ENCODE results near the gene ZNF576. TPM values are rescaled to one million over a fixed set of nuclear protein-coding genes. Genes with fewer than 3 reads are reported as not detected.

Gene ZNF576
- total and polyA plus RNA-seq, 2 donors (not counting 3 experiments of a cell fraction or from before 2014, with no cell fraction given): 19.5 to 27.7 TPM

DNA sequence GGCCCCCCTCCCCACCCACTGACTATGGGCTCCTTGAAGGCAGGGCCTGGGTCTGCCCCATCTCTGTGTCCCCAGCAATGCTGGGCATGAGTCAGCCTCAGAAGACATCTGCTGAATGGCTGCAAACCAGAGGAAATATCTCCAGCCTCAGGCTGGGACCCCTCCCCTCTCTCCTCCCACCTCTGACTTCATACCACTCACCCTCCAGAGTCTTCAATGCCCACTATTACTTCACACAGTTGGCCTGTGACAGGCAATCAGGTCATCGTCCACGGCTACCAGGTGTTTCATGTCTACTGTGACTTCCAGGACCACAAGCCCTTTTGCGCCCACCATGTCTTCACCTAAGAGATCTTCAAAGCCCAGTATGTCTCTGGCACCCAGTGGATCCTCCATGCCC is 15.4 kb downstream of the ZNF576 start, which contains the start of gene SRRM5:
Gene SRRM5 (plus strand): TSS at position 301 of the 400 bp plus-strand sequence. CDS start 34 bp downstream, at position 335.
- POLR2A ChIA-PET: no interaction called here
- CTCF ChIA-PET: no interaction called here

More for the DNA sequence above, 15.4 kb downstream of the ZNF576 start, which contains the start of gene SRRM5:
- Histone ChIP-seq H3K79me2 (ENCODE audit: control insufficient read depth, insufficient read depth, low read length) (peaks cover 12% of the 10 kb centered on the region), H3K9me1 (replicated peaks; ENCODE audit: control insufficient read depth, extremely low read depth, insufficient read depth, low read length) (no peaks in the 10 kb centered on the region), H3K36me3 (ENCODE audit: control insufficient read depth in 2 of 2, extremely low read depth in 1 of 2, insufficient read depth in 2 of 2, low read length in 2 of 2) (peaks cover 0 to 33% of the 10 kb centered on the region in 2 experiments), H3K9ac (replicated peaks; ENCODE audit: extremely low read depth, insufficient read depth, low read length) (no peak within 1 kb of the TSS), H3K27ac (ENCODE audit: insufficient read depth, low read depth, low read length) (no peak within 1 kb of the TSS), H4K20me1 (replicated peaks; ENCODE audit: control insufficient read depth, extremely low read depth, insufficient read depth, low read length) (no peaks in the 10 kb centered on the region), H2AFZ (ENCODE audit: low read depth, low read length) (no peak within 1 kb of the TSS), H3K4me3 (replicated peaks in 1 of 3; ENCODE audit: insufficient read depth in 1 of 3, low read depth in 1 of 3, low read length in 3 of 3) (no peak within 1 kb of the TSS), H3K4me1 (ENCODE audit: control insufficient read depth, extremely low read depth, insufficient read depth, low read length) (no peaks in the 10 kb centered on the region), H3K27me3 (ENCODE audit: control insufficient read depth in 2 of 2, insufficient read depth in 2 of 2, low read length in 2 of 2) (no peaks in the 10 kb centered on the region), H3K9me3 (replicated peaks; ENCODE audit: control insufficient read depth, insufficient read depth, low read length) (no peaks in the 10 kb centered on the region), H3K4me2 (ENCODE audit: insufficient read depth, low read length) (no peak within 1 kb of the TSS)
- DNase-seq (ENCODE audit: low read depth, low spot score) (no peak), FAIRE-seq (no peak)
- dilution Hi-C loops (cut with MboI; ENCODE audit: extremely low pct_ligation_motif_present, low sequenced_read_pairs) (no loop called here), intact Hi-C loops (cut with micrococcal nuclease) (no loop called here)
- BruUV-seq (replicated peaks): no TSS peak
- TF ChIP-seq MYC (IDR thresholded peaks at IDR 0.05; ENCODE audit: low read depth, low read length) (no peak), POLR2AphosphoS5 (IDR thresholded peaks at IDR 0.05; ENCODE audit: insufficient read depth, low read depth, low read length) (no peak), JUN (IDR thresholded peaks at IDR 0.05; ENCODE audit: borderline replicate concordance, insufficient read depth, insufficient read length, low read depth) (no peak), POLR2A (IDR thresholded peaks at IDR 0.05; ENCODE audit: low read depth, low read length) (no peak), FOS (IDR thresholded peaks at IDR 0.05; ENCODE audit: borderline replicate concordance, insufficient read depth, low read length) (no peak), EZH2 (IDR thresholded peaks at IDR 0.05; ENCODE audit: borderline replicate concordance, low read depth, low read length, severe bottlenecking) (no peak), GATA2 (IDR thresholded peaks at IDR 0.05; ENCODE audit: insufficient read depth, insufficient read length, low read depth, low read length) (no peak)
- TF ChIP-seq, protein P1, sequence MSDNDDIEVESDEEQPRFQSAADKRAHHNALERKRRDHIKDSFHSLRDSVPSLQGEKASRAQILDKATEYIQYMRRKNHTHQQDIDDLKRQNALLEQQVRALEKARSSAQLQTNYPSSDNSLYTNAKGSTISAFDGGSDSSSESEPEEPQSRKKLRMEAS (IDR thresholded peaks at IDR 0.05; ENCODE audit: insufficient read depth, insufficient read length): no peak
- TF ChIP-seq, protein P2, sequence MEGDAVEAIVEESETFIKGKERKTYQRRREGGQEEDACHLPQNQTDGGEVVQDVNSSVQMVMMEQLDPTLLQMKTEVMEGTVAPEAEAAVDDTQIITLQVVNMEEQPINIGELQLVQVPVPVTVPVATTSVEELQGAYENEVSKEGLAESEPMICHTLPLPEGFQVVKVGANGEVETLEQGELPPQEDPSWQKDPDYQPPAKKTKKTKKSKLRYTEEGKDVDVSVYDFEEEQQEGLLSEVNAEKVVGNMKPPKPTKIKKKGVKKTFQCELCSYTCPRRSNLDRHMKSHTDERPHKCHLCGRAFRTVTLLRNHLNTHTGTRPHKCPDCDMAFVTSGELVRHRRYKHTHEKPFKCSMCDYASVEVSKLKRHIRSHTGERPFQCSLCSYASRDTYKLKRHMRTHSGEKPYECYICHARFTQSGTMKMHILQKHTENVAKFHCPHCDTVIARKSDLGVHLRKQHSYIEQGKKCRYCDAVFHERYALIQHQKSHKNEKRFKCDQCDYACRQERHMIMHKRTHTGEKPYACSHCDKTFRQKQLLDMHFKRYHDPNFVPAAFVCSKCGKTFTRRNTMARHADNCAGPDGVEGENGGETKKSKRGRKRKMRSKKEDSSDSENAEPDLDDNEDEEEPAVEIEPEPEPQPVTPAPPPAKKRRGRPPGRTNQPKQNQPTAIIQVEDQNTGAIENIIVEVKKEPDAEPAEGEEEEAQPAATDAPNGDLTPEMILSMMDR (IDR thresholded peaks at IDR 0.05; ENCODE audit: extremely low read depth in 1 of 2, insufficient read depth in 1 of 2, low read depth in 1 of 2, low read length in 2 of 2): no peak

Measured in endothelial cell of umbilical vein (primary cell).